Effector CD8-positive, alpha-beta T cell (primary cell): Measurements from ENCODE around the gene CD164.
"Not testable (repeated sequence)": the region's sequence is repeated elsewhere in the genome, so short reads cannot be mapped to it uniquely, and the experiment has no call there.

ENCODE experiments used
- DNase-seq: peaks from one replicate; lab custom pipeline; 2025; lab: John Stamatoyannopoulos, UW

CD164 gene

GRCh38 chr6:109342911-109343310 is 39.4 kb downstream of the CD164 start:
- no peak for DNase-seq

GRCh38 chr6:109342506-109342905 is 39.8 kb downstream of the CD164 start:
- DNase-seq = no peak

- no peak for DNase-seq
These were observed 41.5 kb downstream of the CD164 start for GRCh38 chr6:109340811-109341210.

GRCh38 chr6:109339906-109340678 is 42.2 kb downstream of the CD164 start:
- no peak for DNase-seq

GRCh38 chr6:109336221-109336961 is 45.9 kb downstream of the CD164 start:
- no peak for DNase-seq

GRCh38 chr6:109333870-109334269 is 48.4 kb downstream of the CD164 start:
- DNase-seq = not testable (repeated sequence)

GRCh38 chr6:109332748-109333147 is 49.5 kb downstream of the CD164 start:
- DNase-seq = no peak

GRCh38 chr6:109331081-109331480 is 51.2 kb downstream of the CD164 start:
- DNase-seq = no peak

GRCh38 chr6:109330263-109330662 is 52.0 kb downstream of the CD164 start:
- DNase-seq = no peak

- DNase-seq = no peak
These were observed 53.6 kb downstream of the CD164 start for GRCh38 chr6:109328629-109329028.

- DNase-seq = no peak
These were observed 54.3 kb downstream of the CD164 start for GRCh38 chr6:109327959-109328358.

GRCh38 chr6:109327491-109327890 is 54.8 kb downstream of the CD164 start:
- no peak for DNase-seq

- DNase-seq = no peak
These were observed 55.9 kb downstream of the CD164 start for GRCh38 chr6:109326351-109326750.

- DNase-seq = no peak
These were observed 56.9 kb downstream of the CD164 start for GRCh38 chr6:109325400-109325801.

- DNase-seq = no peak
These were observed 59.0 kb downstream of the CD164 start for GRCh38 chr6:109323241-109323640.

- DNase-seq = no peak
These were observed 59.4 kb downstream of the CD164 start for GRCh38 chr6:109322825-109323224.

- no peak for DNase-seq
These were observed 60.5 kb downstream of the CD164 start for GRCh38 chr6:109321752-109322151.

- DNase-seq = no peak
These were observed 62.2 kb downstream of the CD164 start for GRCh38 chr6:109320072-109320471.

- no peak for DNase-seq
These were observed 63.9 kb downstream of the CD164 start for GRCh38 chr6:109318328-109318876.

- no peak for DNase-seq
These were observed 65.4 kb downstream of the CD164 start for GRCh38 chr6:109316909-109317308.
